Motor neuron (in vitro differentiated cells): Measurements from ENCODE around the gene USP17L25. TPM values are rescaled to one million over a fixed set of nuclear protein-coding genes. Genes with fewer than 3 reads are reported as not detected.
"Not testable (repeated sequence)": the region's sequence is repeated elsewhere in the genome, so short reads cannot be mapped to it uniquely, and the experiment has no call there.

Experiments
- ATAC-seq, 8 experiments: fragments of 200-7000 bp; cut with Tn5 transposase; replicated peaks in 6 of 8; 2 replicates each; pipeline ENCODE4 v1.8.0; 2021; ENCODE audit warnings: mild to moderate bottlenecking in 8 of 8, moderate library complexity in 8 of 8
- H3K27ac ChIP-seq, 2 donors: fragments of 250-450 bp; sonication (Bioruptor Pico); 2 replicates each; pipeline ENCODE4 v1.9.0; 2021; ENCODE audit warnings: antibody characterized with exemption in 2 of 2, mild to moderate bottlenecking in 2 of 2, moderate library complexity in 1 of 2
- H3K4me1 ChIP-seq, 2 donors: fragments of 250-450 bp; sonication (Bioruptor Pico); replicated peaks in 1 of 2; 2 replicates each; pipeline ENCODE4 v1.6.1; 2021; ENCODE audit warnings: antibody characterized with exemption in 2 of 2, mild to moderate bottlenecking in 2 of 2, moderate library complexity in 1 of 2
- H3K4me3 ChIP-seq, 5 donors: fragments of 250-450 bp; sonication (Bioruptor Pico); 2 replicates each; pipeline ENCODE4 v1.9.0; 2021; ENCODE audit warnings: antibody characterized with exemption in 5 of 5, mild to moderate bottlenecking in 5 of 5, moderate library complexity in 4 of 5
- WGBS, 10 experiments: fragments of 450-650 bp; shearing (Covaris generic); methylation state at CpG; one replicate each; pipeline ENCODE4 v1.0.0; 2022; 5-methylcytosine and 5-hydroxymethylcytosine counted together
- in situ Hi-C, 9 experiments: fragments of 400-800 bp; cut with MboI; loops; one replicate each; pipeline ENCODE4 v1.15.0; 2021; ENCODE audit warnings: low sequenced_read_pairs in 9 of 9, low pct_unique_long_range_greater_than_20kb in 2 of 9; ENCODE audit not compliant: unreplicated experiment in 9 of 9
- total RNA-seq, 8 experiments: library from RNA; unstranded; fragments of 300-600 nt; gene quantifications; 2 replicates each; pipeline versions ENCODE4 v1.2.3 to v1.2.4, GENCODE V29; 2022

The USP17L25 gene
- total RNA-seq, result not detected

- in situ Hi-C loops, H3K4me3 ChIP-seq, H3K4me1 ChIP-seq, H3K27ac ChIP-seq, ATAC-seq: not testable (repeated sequence)
- no CpG with 5 or more reads among the region's 15 CpGs for WGBS, 10 experiments
These were observed at the start of gene USP17L25 for GRCh38 chr4:9329611-9330010. TSS of gene USP17L25 (plus strand) at chr4:9329911. CDS start at chr4:9329911, 0 bp downstream.

DNA sequence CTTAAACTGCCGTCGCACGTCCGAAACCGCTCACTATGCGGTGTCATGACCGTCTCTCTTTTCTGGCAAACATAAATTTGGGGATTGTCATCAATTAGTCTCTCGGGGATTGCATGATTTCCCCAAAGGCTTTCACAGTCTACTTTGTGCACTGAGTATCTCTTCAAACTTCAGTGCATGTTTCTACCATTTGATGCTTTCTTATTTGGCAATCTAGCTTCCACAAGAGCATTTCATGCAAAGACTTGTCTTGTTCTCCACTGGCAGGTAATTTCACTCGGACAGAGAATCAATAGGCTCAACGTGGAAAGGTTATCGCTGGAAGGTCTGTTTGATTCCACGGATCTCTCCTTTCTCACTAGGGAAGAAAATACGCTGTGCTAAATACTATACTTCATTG, 5.5 kb upstream of the USP17L25 start:
- in situ Hi-C loops, H3K4me3 ChIP-seq, ATAC-seq, H3K27ac ChIP-seq, H3K4me1 ChIP-seq: not testable (repeated sequence)
- WGBS, 10 experiments, result 60% methylated on average over 1 of the region's 13 CpGs; no CpG with 5 or more reads in 9 of the 10 experiments

- H3K4me1 ChIP-seq, H3K27ac ChIP-seq, H3K4me3 ChIP-seq, in situ Hi-C loops, ATAC-seq: not testable (repeated sequence)
- no CpG with 5 or more reads among the region's 15 CpGs for WGBS, 10 experiments
These were observed 4.8 kb upstream of the USP17L25 start, which contains the start of gene USP17L24 for GRCh38 chr4:9324865-9325264. TSS of gene USP17L24 (plus strand) at chr4:9325165. CDS start at chr4:9325165, 0 bp downstream.

GRCh38 chr4:9334358-9334757, 4.6 kb downstream of the USP17L25 start, which contains the start of gene USP17L26:
TSS of gene USP17L26 (plus strand) at chr4:9334658. CDS start at chr4:9334658, 0 bp downstream.
- H3K4me3 ChIP-seq, H3K4me1 ChIP-seq, H3K27ac ChIP-seq, in situ Hi-C loops, ATAC-seq: not testable (repeated sequence)
- no CpG with 5 or more reads among the region's 15 CpGs for WGBS, 10 experiments

- H3K4me1 ChIP-seq, ATAC-seq, in situ Hi-C loops, H3K27ac ChIP-seq, H3K4me3 ChIP-seq: not testable (repeated sequence)
- whole genome bisulfite sequencing, 10 experiments, result no CpG with 5 or more reads among the region's 15 CpGs
These were observed 9.4 kb downstream of the USP17L25 start, which contains the start of gene USP17L5 for GRCh38 chr4:9339103-9339502. TSS of gene USP17L5 (plus strand) at chr4:9339403. CDS start at chr4:9339403, 0 bp downstream.

- H3K4me3 ChIP-seq, H3K4me1 ChIP-seq, H3K27ac ChIP-seq, in situ Hi-C loops, ATAC-seq: not testable (repeated sequence)
- WGBS, 10 experiments, result no CpG with 5 or more reads among the region's 15 CpGs
These were observed 14.1 kb downstream of the USP17L25 start, which contains the start of gene USP17L27 for GRCh38 chr4:9343848-9344247. TSS of gene USP17L27 (plus strand) at chr4:9344148. CDS start at chr4:9344148, 0 bp downstream.

- ATAC-seq, H3K4me1 ChIP-seq, H3K4me3 ChIP-seq, in situ Hi-C loops, H3K27ac ChIP-seq: not testable (repeated sequence)
- no CpG with 5 or more reads among the region's 15 CpGs for WGBS, 10 experiments
These were observed 18.9 kb downstream of the USP17L25 start, which contains the start of gene USP17L28 for GRCh38 chr4:9348593-9348992. TSS of gene USP17L28 (plus strand) at chr4:9348893. CDS start at chr4:9348893, 0 bp downstream.

GRCh38 chr4:9350866-9351265, 21.2 kb downstream of the USP17L25 start:
- H3K4me1 ChIP-seq, in situ Hi-C loops, H3K4me3 ChIP-seq, H3K27ac ChIP-seq, ATAC-seq: not testable (repeated sequence)
- WGBS, 10 experiments, result no CpG with 5 or more reads among the region's 18 CpGs

DNA sequence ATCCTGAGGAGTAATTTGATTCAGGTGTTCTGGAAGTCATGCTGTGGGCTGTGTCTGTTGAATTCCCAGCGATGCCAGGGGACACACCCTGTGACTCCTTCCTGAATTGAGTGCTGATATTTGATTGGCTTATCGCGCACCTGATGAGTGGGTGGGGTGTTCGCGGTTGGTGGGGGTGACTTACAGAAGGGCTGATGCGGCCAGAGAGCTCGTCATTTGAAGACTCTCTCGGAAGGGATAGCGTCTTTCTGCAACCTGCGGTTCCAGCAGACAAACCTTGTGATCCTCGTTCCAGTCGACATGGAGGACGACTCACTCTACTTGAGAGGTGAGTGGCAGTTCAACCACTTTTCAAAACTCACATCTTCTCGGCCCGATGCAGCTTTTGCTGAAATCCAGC, 23.6 kb downstream of the USP17L25 start, which contains the start of gene USP17L29:
Gene USP17L29, plus strand, starts transcription at position 301 of the 400 bp plus-strand sequence. Its CDS starts 0 bp downstream, at position 301.
- H3K4me1 ChIP-seq, ATAC-seq, H3K4me3 ChIP-seq, H3K27ac ChIP-seq, in situ Hi-C loops: not testable (repeated sequence)
- no CpG with 5 or more reads among the region's 15 CpGs for WGBS, 10 experiments

GRCh38 chr4:9362829-9363228, 33.1 kb downstream of the USP17L25 start, which contains the start of gene USP17L30:
TSS of gene USP17L30 (plus strand) at chr4:9363129. CDS start at chr4:9363129, 0 bp downstream.
- in situ Hi-C loops, H3K4me3 ChIP-seq, H3K4me1 ChIP-seq, ATAC-seq, H3K27ac ChIP-seq: not testable (repeated sequence)
- WGBS, 10 experiments, result no CpG with 5 or more reads among the region's 15 CpGs

DNA sequence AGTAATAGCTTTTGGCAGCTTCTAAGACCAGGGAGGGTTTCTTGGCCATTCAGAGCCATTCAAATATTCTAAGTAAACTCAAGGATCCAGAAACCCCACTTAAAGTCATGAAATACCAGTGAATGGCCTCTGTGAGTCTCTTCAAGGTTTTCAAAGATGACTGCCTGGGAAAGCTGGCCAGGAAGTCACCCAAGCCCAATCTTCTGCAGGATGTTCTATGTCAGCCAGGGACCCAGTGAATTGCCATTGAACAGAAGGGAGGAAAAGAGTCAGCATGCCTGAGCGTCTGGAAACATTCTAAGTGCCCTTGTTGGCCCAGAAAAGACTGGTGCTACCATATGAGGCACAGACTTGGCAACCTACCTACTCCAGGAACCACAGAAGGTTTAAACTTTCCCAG, 50.2 kb downstream of the USP17L25 start:
- H3K4me1 ChIP-seq, H3K4me3 ChIP-seq, ATAC-seq, in situ Hi-C loops, H3K27ac ChIP-seq: not testable (repeated sequence)
- 0 to 71% (median 17%) methylated on average over 1 of the region's 1 CpG; no CpG with 5 or more reads in 7 of the 10 experiments for WGBS, 10 experiments
